Measurements from ENCODE around the gene DCX.

DCX gene

GRCh38 chrX:111365770-111366325 lies 46.1 kb downstream of the DCX start:
- H2AFZ ChIP-seq (ENCODE audit: low read depth, low read length): no peak overlapping the region
- no peaks in the 10 kb centered on the region for H3K36me3 ChIP-seq (replicated peaks; ENCODE audit: low read depth, low read length)
- no peak for TF ChIP-seq EZH2phosphoT487 (IDR thresholded peaks at IDR 0.05; ENCODE audit: low read depth)
- TF ChIP-seq CTCF (IDR thresholded peaks at IDR 0.05; ENCODE audit: low read depth, low read length): no peak
- no peaks in the 10 kb centered on the region for H3K27me3 ChIP-seq (ENCODE audit: low read depth, low read length)
- H3K4me3 ChIP-seq (ENCODE audit: low read length): no peak overlapping the region
- H3K27ac ChIP-seq (ENCODE audit: low read length): no peak overlapping the region
- no peaks in the 10 kb centered on the region for H4K20me1 ChIP-seq (ENCODE audit: insufficient read depth, low read length)
- no peaks in the 10 kb centered on the region for H3K9me3 ChIP-seq (ENCODE audit: insufficient read depth, low read length)
- no peak overlapping the region for H3K9ac ChIP-seq (ENCODE audit: low read length)
- H3K4me2 ChIP-seq (ENCODE audit: low read length): no peak overlapping the region
- no peaks in the 10 kb centered on the region for H3K4me1 ChIP-seq (ENCODE audit: low read length)
- H3K79me2 ChIP-seq (ENCODE audit: low read length): no peaks in the 10 kb centered on the region

GRCh38 chrX:111363741-111364140 lies 48.3 kb downstream of the DCX start:
- no peaks in the 10 kb centered on the region for H3K27me3 ChIP-seq (ENCODE audit: low read depth, low read length)
- no peaks in the 10 kb centered on the region for H3K4me1 ChIP-seq (ENCODE audit: low read length)
- TF ChIP-seq EZH2phosphoT487 (IDR thresholded peaks at IDR 0.05; ENCODE audit: low read depth) (no peak), CTCF (IDR thresholded peaks at IDR 0.05; ENCODE audit: low read depth, low read length) (no peak)
- H3K79me2 ChIP-seq (ENCODE audit: low read length): no peaks in the 10 kb centered on the region
- H3K36me3 ChIP-seq (replicated peaks; ENCODE audit: low read depth, low read length): no peaks in the 10 kb centered on the region
- H3K9me3 ChIP-seq (ENCODE audit: insufficient read depth, low read length): no peaks in the 10 kb centered on the region
- no peak overlapping the region for H3K4me3 ChIP-seq (ENCODE audit: low read length)
- H3K9ac ChIP-seq (ENCODE audit: low read length): no peak overlapping the region
- no peaks in the 10 kb centered on the region for H4K20me1 ChIP-seq (ENCODE audit: insufficient read depth, low read length)
- H3K4me2 ChIP-seq (ENCODE audit: low read length): no peak overlapping the region
- H2AFZ ChIP-seq (ENCODE audit: low read depth, low read length): no peak overlapping the region
- no peak overlapping the region for H3K27ac ChIP-seq (ENCODE audit: low read length)

GRCh38 chrX:111361751-111362150 lies 50.2 kb downstream of the DCX start:
- Histone ChIP-seq H3K9ac (ENCODE audit: low read length) (no peak overlapping the region), H3K27me3 (ENCODE audit: low read depth, low read length) (no peaks in the 10 kb centered on the region), H3K4me3 (ENCODE audit: low read length) (no peak overlapping the region), H3K4me2 (ENCODE audit: low read length) (no peak overlapping the region), H3K36me3 (replicated peaks; ENCODE audit: low read depth, low read length) (no peaks in the 10 kb centered on the region), H3K4me1 (ENCODE audit: low read length) (no peaks in the 10 kb centered on the region), H3K79me2 (ENCODE audit: low read length) (no peaks in the 10 kb centered on the region), H2AFZ (ENCODE audit: low read depth, low read length) (no peak overlapping the region), H3K9me3 (ENCODE audit: insufficient read depth, low read length) (no peaks in the 10 kb centered on the region), H3K27ac (ENCODE audit: low read length) (no peak overlapping the region), H4K20me1 (ENCODE audit: insufficient read depth, low read length) (no peaks in the 10 kb centered on the region)
- no peak for TF ChIP-seq EZH2phosphoT487 (IDR thresholded peaks at IDR 0.05; ENCODE audit: low read depth)
- no peak for TF ChIP-seq CTCF (IDR thresholded peaks at IDR 0.05; ENCODE audit: low read depth, low read length)

GRCh38 chrX:111360839-111361238 lies 51.2 kb downstream of the DCX start:
- Histone ChIP-seq H2AFZ (ENCODE audit: low read depth, low read length) (no peak overlapping the region), H3K4me2 (ENCODE audit: low read length) (no peak overlapping the region), H3K79me2 (ENCODE audit: low read length) (no peaks in the 10 kb centered on the region), H4K20me1 (ENCODE audit: insufficient read depth, low read length) (no peaks in the 10 kb centered on the region), H3K4me3 (ENCODE audit: low read length) (no peak overlapping the region), H3K36me3 (replicated peaks; ENCODE audit: low read depth, low read length) (no peaks in the 10 kb centered on the region), H3K9me3 (ENCODE audit: insufficient read depth, low read length) (no peaks in the 10 kb centered on the region), H3K4me1 (ENCODE audit: low read length) (no peaks in the 10 kb centered on the region), H3K27ac (ENCODE audit: low read length) (no peak overlapping the region), H3K27me3 (ENCODE audit: low read depth, low read length) (no peaks in the 10 kb centered on the region), H3K9ac (ENCODE audit: low read length) (no peak overlapping the region)
- TF ChIP-seq EZH2phosphoT487 (IDR thresholded peaks at IDR 0.05; ENCODE audit: low read depth): no peak
- no peak for TF ChIP-seq CTCF (IDR thresholded peaks at IDR 0.05; ENCODE audit: low read depth, low read length)
